Fibroblast of skin of right biceps (primary cell): ENCODE data around the gene FOXJ3.
"Not testable (repeated sequence)": the region's sequence is repeated elsewhere in the genome, so short reads cannot be mapped to it uniquely, and the experiment has no call there.

Source experiments
- DNase-seq: peaks from one replicate; pipeline ENCODE4 v3.0.0-alpha.2; 2013

Gene FOXJ3

DNA sequence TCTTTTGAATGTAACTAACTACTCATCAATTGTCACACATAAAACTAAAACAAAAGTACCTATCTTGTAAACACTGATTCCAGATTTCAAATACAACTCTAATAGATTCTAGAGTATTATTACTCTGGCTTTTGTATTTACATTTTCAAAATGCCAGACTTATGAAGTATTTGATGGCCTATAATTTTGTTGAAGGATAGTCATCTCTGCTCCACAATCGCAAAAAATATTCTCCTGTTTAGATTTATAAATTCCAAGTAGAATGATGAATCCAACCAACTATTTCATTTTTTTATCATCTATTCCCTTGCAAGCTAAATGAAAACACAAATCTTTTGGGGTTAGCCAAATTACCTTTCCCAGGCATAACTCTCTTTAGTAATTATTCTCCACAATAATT, 95.5 kb downstream of the FOXJ3 start:
- DNase-seq: no peak

DNA sequence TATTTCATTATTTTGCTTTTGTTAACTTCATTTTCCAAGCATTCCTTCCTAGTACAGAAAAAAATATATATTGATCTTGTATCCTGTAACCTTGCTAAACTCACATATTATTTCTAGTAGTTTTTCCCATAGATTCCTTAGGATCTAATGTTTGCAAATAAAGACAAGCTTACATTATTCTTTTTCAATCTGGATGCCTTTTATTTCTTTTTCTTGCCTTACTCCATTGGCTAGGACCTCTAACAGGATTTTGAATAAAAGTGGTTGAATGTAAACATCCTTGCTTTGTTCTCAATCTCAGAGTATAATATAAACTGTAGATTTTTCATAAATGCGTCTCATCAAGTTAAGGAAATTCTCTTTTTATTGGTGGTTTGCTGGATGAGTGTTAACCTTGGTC, 96.0 kb downstream of the FOXJ3 start:
- DNase-seq: no peak

DNA sequence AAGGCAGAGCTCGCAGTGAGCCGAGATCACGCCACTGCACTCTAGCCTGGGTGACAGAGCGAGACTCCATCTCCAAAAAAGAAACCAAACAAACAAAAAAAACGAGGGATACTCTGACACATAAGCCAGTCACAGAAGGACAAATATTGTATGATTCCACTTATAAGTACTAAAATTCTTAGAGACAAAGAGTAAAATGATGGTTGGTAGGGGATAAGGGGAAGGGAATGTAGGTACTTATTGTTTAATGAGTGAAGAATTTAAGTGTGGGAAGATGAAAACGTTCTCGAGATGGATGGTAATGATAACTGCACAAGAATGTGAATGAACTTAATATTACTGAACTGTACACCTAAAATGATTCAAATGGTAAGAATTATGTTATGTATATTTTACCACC, 103.8 kb downstream of the FOXJ3 start:
- DNase-seq: peak; percentile 10

DNA sequence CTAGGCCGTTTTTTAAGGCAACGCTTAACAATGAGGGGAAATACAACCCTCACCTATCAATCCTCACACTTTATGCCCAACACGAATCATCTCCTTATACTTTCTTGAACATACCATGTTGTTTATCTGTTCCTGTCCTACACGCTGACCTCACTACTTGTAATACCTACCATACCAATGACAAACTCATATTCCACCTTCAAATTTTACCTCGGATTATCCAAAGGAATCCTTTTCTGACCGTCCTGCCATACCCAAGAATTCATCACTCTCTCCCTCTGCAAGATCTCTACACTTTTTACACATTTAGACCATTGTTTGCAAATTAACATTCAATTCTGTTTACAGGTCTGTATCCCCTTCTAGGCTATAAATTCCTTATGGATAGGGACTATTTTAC, 106.1 kb downstream of the FOXJ3 start:
- no peak for DNase-seq

DNA sequence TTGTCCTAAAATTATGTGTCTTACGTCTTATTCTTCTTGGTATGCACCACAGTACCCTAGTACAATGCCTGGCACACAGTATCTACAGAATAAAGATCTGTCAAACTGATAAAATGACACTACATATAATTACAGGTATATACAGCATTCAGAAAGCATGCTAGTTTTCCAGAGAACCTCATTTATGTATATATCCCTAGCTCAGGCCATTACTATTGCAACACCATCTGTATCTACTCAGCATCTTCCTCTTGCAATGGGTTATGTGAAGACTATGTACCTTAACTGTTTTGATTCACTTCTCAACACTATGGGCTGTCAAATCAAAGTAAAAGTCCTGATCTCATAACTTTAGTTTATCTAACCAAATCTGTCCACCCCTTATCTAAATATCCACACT, 112.0 kb downstream of the FOXJ3 start:
- DNase-seq: no peak

DNA sequence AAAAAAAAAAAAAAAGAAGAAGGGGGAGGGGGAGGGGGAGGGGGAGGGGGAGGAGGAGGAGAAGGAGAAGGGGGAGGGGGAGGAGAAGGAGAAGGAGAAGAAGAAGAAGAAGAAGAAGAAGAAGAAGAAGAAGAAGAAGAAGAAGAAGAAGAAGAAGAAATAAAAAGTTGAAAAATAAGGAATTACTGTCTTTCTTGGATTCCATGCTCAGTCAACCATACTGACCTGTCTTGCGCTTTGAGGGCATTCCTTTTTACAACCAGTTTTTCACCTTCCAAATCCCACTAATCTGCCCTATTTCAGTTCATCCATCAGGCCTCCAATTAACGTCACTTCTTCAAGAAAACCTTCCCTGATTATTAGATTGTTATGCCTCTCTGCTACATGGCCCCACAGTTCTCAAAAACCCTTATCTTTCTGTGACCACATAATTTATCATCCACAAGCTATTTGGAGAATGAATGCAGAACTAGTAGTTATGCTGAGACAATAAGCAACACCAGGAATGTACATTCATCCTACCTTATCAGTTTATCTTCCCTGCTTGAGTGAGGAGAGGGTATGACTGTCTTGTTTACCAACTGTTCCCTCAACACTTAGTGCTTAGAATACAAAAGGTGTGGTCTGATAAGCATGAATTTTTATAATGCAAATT, 113.0 kb downstream of the FOXJ3 start:
- peak; percentile 71 for DNase-seq

DNA sequence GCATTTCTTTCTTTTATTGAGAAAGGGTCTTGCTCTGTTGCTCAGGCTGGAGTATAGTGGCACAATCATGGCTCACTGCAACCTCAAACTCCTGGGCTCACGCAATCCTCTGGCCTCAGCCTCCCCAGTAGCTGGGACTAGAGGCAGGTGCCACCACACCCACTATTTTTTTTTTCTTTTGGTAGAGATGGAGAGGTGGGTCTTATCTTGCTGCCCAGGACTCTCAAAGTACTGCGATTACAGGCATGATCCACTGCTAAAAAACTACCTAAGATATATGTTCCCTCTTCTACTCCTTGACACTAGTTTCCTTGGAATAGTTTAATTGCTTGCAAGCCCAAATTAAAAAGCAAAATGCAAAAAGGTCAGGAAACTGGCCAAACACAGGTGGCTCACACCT, 113.6 kb downstream of the FOXJ3 start:
- DNase-seq: no peak

DNA sequence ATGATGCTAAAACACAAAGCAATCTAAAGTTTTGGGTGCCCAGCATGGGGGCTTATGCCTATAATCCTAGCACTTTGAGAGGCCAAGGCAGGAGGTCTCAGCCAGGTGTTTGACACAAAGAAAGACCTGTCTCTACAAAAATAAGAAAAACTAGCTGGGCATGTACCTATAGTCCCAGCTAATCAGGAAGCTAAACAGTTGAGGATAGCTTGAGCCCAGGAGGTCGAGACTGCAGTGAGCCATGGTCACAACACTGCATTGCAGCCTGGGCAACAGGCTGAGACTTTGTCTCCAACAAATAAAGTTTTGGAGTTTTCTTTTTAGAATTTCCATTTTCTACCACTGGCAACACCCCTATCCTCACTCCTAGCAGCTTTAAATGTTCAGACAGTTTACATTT, 115.4 kb downstream of the FOXJ3 start:
- no peak for DNase-seq

DNA sequence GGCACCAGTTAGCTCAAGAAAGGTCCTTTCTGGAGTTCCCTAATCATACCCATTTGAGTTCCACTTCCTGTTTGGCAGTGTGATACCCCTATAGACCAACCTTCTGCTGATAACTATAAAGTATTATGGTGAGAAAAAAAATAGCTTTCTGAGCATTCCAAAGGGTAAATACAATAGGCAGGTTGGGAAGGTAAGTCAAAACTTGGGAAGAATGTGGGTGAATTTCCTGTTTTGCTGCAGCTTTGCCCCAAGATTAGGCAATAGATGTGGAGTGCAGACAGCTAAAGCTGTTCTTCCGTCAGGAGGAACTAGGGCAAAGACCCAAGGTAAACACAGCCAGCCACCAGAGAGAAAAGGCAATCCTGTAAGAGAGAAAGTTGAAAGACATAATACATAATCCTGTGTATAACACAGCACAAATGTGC, 120.6 kb downstream of the FOXJ3 start:
- peak; percentile 47 for DNase-seq

DNA sequence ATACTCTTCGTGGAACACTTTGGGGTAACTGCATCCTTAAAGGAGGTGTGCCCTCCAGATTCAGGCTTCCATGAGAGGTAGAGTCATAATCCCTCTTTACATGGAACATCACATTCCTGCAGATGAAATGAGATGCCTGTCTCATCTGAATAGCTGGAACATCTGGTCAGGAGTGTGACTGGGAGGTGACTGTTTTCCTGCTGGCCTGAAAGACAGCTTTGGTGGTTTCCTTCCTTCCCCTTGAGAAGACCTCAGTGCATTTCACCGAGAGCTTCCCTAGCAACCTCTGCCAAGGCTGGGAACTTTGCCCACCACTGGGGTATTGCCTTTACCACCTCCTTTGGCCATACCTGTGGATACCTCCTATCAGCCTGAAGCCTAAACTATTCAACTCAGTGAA, 123.8 kb downstream of the FOXJ3 start:
- peak; percentile 52 for DNase-seq

DNA sequence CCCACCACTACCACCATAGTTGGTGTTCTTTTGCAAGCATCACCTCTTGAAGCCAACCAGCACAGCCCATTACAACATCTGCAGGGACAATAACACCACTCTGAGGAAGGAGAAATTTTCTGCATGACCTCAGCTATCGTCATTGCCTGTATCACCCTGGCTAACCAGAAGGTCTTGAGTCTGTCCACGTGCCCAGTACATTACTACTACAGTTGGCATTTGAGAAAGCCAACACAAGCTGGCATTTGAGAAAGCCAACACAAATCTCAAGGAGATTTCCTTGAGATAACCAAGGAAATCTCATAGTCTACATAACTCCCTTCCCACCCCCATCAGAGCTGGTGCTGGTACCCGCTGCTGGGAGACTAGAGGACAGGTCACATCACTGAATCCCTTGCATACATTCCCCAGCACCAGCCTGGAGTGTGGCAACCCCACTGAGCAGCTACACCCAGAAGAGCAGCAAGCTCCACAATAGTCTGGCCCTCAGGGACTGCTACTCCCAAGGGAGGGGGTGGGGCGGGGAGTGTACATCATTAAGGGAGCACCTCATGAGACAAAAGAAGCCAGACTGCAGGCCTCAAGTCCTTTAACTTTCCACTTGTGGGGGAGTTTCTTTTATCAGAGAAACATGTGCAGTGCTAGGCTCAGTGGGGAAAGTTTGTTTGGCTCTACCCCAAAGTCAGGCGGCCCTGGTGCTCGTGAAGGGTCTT, 124.5 kb downstream of the FOXJ3 start:
- DNase-seq: no peak

DNA sequence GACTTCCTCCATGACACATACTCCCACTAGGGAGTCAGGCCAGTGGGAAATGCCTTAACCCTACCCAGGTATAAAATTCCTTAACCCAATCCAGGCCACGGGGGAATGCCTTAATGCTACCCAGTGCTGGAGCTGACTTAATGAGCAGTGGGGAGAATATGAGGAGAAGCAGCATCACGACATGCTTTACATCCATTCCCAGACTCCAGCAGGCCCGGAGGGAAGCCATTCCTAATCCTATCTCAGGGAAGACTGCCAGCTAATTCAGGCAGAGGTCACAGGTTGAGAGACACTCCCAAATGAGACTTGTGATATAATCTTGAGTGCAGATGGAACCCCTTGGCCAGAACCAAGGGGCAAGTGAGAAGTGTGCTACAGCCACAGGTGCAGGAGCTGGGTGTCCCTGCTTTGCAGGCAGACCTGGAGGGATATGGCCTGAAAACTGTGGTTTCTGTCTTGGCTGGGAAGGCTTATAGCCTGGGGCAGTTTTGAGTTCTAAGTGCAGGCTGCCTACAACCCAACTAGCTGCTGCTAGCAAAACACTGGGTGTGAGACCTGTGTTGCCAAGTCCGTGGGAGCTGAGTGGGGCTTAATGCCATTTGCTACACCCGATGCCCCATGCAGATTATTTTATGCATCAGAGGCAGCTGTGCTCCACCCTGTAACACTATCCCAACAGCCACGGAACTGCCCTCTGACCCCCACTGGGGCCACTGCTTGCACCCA, 125.3 kb downstream of the FOXJ3 start:
- no peak for DNase-seq

DNA sequence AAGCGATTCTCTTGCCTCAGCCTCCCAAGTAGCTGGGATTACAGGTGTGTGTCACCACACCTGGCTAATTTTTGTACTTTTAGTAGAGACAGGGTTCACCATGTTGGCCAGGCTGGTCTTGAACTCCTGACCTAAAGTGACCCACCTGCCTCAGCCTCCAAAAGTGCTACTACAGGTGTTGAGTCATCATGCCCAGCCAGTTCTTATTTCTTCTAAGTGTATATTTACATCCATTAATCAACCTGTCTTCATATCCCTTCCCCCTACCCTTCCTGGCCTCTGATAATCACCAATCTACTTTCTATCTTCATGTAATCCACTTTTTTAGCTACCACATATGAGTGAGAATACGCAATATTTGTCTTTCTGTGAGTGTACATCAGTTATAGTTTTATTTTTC, 128.1 kb downstream of the FOXJ3 start:
- DNase-seq: not testable (repeated sequence)

DNA sequence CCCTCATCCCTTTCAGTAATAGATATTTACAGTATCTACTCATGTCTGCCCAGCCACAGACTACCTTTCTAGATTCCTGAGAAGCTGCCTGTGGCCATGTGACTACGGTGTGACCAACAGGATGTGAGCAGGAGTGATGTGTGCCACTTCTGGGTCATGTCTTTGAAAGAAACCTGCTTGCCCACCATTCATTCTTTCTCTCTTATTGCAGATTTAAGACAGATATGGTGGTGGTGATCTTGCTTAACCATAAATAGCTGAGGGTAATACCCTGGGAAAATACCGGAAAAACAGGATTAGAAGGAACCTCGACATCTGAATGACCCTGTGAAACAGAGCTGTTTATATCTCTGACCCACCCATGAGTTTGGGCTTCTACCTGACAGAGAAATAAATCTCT, 128.9 kb downstream of the FOXJ3 start:
- no peak for DNase-seq

DNA sequence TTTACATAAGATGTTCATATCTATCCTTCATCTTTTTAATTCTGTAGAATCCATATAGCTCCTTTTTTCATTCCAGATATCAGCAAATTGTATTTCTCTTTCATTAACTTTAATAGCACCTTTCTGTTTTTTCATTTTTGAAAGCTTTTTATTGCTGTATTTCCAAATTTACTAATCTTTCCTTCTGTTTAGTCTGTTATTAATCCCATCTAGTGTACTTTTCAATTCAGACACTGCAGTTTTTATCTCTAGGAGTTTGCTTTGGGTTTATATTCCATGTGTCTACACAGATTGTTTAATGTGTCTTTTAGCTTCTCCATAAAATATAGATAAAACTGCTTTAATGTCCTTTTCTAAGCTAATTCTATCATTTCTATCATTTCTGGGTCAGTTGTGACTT, 133.0 kb downstream of the FOXJ3 start:
- DNase-seq: no peak

DNA sequence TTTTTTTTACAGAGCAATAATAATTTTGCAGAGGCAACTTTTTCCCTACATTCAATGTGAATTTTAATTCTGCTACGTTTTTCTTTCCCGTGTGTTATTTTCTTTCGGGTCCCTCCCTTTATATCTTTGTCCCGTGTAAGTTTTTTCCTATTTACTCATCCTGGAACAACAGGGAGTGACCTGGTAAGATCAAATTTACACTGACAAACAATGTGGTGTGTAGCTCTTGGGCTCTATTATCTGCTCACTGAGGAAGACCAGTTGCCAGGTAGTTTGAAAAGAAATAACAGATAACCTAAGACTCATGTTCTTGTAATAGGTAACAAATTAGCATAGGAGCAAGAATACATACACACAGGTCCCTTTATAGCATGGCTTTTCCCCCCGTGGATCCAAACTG, 136.8 kb downstream of the FOXJ3 start:
- DNase-seq: no peak

DNA sequence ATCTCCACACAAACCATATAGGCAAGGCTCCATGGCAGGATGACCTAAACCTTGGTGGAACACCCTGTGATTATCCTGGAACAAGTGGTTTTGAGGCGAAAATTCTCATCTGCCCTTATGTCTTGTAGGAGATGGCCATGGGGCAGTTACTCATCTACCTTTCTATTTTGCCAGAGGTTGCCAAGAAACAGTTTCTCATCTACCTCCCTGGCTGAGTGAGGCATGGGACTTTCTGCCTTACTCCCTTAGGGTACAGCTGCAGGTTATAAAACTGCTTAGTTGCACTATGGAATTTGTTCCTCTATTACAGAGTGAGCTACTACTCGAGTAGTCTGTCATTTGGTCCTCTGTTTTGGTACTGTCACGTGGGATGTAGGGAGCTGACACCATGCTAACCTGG, 139.2 kb downstream of the FOXJ3 start:
- no peak for DNase-seq

DNA sequence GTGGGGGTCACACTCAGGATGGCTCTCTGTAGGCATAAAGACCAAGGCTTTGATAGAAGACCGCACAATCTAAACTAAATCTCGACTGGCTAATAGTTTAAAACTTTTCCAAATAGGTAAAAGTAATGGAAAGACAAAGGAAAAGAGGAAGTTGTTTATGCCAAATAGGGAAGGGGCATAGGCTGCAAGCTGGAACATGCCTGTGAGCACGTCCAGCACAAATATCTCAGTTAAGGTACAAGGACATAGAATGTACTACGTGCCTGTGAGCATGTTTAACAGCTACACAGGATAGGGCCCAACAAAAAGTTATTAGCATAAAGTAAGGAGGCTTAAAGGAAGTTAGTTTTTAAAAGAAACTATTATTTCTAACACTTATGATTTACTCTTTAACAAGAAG, 142.9 kb downstream of the FOXJ3 start:
- DNase-seq: no peak

DNA sequence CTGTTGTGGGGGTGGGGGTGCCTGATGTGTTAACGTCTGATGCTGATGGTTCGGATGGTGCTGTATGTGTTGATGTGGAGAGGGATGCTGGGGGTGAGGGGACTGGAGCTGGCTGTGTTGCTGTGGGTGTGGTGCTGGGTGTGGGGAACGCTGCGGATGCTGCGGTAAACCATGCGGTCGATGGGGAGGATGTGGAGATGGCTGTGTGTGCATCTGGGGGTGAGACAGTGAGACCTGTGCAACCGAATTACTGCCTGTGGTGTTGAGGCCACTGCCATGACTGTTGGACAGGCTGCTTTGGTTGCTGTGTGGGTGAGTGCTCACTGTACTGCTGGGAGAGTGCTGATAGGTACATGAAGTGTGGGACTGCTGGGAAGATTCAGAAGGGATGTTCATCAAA, 143.7 kb downstream of the FOXJ3 start:
- no peak for DNase-seq

DNA sequence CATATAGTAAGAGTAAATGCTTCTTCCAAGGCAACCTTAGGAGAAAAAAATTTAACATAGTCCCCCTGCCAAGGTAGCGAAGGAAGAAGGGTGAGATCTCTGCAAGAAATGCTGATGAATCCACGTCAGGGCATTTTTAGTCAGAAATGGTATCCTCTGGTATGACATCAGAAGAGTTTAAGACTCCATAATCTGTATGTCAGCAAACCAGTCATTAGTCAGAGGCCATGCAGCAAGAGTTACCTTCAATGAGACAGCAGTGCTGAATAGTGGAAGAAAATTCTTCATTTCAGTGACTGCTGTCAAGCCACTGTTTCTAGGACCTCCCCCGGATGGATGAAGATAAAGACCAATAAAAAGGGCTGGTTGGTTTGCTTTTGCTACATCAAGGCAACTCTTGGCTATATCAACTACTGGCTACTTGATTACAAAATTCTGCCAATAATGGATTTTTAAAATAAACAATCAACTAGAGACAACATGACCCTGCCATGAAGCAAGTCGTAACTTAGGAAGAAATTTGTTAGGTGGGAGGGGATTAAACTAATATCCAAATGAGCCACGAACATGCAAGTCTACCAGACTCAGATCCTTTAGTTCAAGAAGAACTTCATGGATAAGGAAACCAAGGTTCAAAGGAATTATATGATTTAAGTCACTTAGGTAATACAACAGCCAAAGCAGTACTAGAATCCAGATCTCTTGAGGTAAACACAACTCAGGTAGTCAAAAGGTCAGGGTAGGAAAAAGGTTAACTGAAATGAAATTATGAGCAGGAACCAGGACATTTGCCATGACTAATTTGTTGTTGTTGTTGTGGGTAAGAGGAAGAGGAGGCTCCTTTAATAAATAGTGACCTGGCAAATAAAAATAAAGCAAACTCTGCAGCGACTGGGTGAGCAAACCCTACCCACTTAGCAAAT, 144.8 kb downstream of the FOXJ3 start:
- no peak for DNase-seq

DNA sequence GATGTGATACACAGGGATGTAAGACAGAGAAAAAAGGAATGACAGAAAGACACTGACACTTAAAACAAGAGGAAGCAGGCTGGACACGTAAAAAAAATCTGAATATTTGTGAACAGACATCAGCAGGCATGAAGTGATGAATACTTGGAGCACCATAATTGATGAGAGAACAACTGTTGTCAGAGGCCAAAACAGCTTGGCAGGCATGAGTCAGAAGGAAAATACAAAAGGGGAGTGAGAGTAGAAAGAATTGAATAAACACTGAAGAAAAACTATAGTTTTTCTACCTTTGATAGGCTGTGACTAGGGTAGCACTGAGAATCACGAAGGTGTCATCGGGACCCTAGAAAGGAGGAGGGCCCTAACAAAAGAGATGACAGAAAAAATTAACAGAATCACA, 148.9 kb downstream of the FOXJ3 start:
- peak; percentile 88 for DNase-seq

DNA sequence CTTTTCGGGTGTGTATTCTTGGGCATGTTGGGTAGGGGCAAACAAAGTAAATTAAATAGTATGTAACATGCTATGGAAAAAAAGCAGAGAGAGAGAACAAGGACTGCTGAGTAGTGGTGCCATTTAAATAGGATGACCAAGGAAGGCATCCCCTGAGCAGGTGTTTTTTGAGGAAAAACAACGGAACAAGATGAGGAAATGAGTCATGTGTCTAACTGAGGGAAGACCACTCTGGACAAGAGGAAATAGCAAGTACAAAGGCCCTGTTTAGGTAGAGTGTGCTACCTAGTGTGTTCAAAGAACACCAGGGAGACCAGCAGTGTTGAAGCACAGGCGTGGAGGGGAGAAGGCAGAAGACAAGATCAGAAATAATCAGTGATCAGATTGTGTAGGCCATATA, 150.4 kb downstream of the FOXJ3 start:
- no peak for DNase-seq

DNA sequence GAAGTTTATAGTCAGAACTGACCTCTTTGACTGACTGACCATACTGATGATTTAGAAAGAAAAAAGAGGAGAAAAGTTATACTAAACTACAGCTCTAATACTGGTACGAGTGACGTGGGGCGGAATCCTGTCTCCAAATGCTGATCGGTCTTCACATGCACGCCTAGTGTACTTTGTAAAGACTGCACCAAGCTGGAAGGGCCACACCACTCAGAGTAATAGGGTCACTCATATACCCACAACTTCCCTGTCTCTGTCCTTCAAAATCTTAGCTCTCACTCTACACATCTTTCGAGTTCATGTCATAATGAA, 151.1 kb downstream of the FOXJ3 start:
- no peak for DNase-seq
